ENCODE results near the gene MDK.

- TF ChIP-seq TAF1 (conservative IDR thresholded peaks at IDR 0.05) = no peak
- TF ChIP-seq REST (IDR thresholded peaks at IDR 0.05) = no peak
- TF ChIP-seq CTCF (IDR thresholded peaks at IDR 0.05; ENCODE audit: low read depth, low read length, missing input control) = no peak
- TF ChIP-seq RAD21 (IDR thresholded peaks at IDR 0.05) = no peak
- TF ChIP-seq HNF4G (IDR thresholded peaks at IDR 0.05) = no peak
- TF ChIP-seq ATF3 (IDR thresholded peaks at IDR 0.05) = no peak
- TF ChIP-seq, protein P1, sequence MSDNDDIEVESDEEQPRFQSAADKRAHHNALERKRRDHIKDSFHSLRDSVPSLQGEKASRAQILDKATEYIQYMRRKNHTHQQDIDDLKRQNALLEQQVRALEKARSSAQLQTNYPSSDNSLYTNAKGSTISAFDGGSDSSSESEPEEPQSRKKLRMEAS (IDR thresholded peaks at IDR 0.05) = no peak
- no peak for TF ChIP-seq RXRA (IDR thresholded peaks at IDR 0.05)
- no peak for TF ChIP-seq SP1 (IDR thresholded peaks at IDR 0.05)
- TF ChIP-seq, protein P2, sequence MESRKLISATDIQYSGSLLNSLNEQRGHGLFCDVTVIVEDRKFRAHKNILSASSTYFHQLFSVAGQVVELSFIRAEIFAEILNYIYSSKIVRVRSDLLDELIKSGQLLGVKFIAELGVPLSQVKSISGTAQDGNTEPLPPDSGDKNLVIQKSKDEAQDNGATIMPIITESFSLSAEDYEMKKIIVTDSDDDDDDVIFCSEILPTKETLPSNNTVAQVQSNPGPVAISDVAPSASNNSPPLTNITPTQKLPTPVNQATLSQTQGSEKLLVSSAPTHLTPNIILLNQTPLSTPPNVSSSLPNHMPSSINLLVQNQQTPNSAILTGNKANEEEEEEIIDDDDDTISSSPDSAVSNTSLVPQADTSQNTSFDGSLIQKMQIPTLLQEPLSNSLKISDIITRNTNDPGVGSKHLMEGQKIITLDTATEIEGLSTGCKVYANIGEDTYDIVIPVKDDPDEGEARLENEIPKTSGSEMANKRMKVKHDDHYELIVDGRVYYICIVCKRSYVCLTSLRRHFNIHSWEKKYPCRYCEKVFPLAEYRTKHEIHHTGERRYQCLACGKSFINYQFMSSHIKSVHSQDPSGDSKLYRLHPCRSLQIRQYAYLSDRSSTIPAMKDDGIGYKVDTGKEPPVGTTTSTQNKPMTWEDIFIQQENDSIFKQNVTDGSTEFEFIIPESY (IDR thresholded peaks at IDR 0.05) = no peak
- TF ChIP-seq NR2F2 (IDR thresholded peaks at IDR 0.05) = no peak
- TF ChIP-seq GABPA (IDR thresholded peaks at IDR 0.05 in 1 of 2, conservative IDR thresholded peaks at IDR 0.05 in 1 of 2) = no peak
- TF ChIP-seq YY1 (IDR thresholded peaks at IDR 0.05) = no peak
Measured at GRCh38 chr11:46370253-46370652, 11.2 kb upstream of the MDK start.
